Fibroblast of pulmonary artery (primary cell): Measurements from ENCODE around the gene TDRD1.

Experiments
- DNase-seq: peaks from one replicate; pipeline ENCODE4 v3.0.0-alpha.2; 2010; ENCODE audit warnings: low read depth
- H3K4me3 ChIP-seq: replicated peaks from 2 replicates; pipeline ENCODE4 v1.5.1; 2011; ENCODE audit warnings: low read depth, mild to moderate bottlenecking, control low read depth, low read length, moderate library complexity
- CTCF ChIP-seq: IDR thresholded peaks from 2 replicates; pipeline ENCODE4 v1.5.1; 2011; ENCODE audit warnings: mild to moderate bottlenecking, control low read depth, low read length, inconsistent platforms; ENCODE audit errors: missing control alignments

Gene TDRD1

GRCh38 chr10:114276671-114277070 lies 97.5 kb downstream of the TDRD1 start:
- no peak overlapping the region for H3K4me3 ChIP-seq
- DNase-seq = no peak
- TF ChIP-seq CTCF = no peak

- no peak for DNase-seq
- no peak for TF ChIP-seq CTCF
- no peak overlapping the region for H3K4me3 ChIP-seq
Measured at GRCh38 chr10:114278140-114278883, 99.2 kb downstream of the TDRD1 start.

GRCh38 chr10:114278884-114279191 lies 99.7 kb downstream of the TDRD1 start:
- H3K4me3 ChIP-seq = no peak overlapping the region
- no peak for TF ChIP-seq CTCF
- no peak for DNase-seq

- H3K4me3 ChIP-seq = no peak overlapping the region
- no peak for DNase-seq
- no peak for TF ChIP-seq CTCF
Measured at GRCh38 chr10:114279289-114279688, 100.1 kb downstream of the TDRD1 start.

- no peak for TF ChIP-seq CTCF
- H3K4me3 ChIP-seq = no peak overlapping the region
- no peak for DNase-seq
Measured at GRCh38 chr10:114279901-114280644, 100.9 kb downstream of the TDRD1 start.

- no peak overlapping the region for H3K4me3 ChIP-seq
- no peak for DNase-seq
- TF ChIP-seq CTCF = no peak
Measured at GRCh38 chr10:114281006-114281405, 101.9 kb downstream of the TDRD1 start.
